Measurements from ENCODE around the gene ZNF76. TPM values are rescaled to one million over a fixed set of nuclear protein-coding genes. Genes with fewer than 3 reads are reported as not detected.
A peak's percentile ranks its signal among the peaks of the same experiment; 100 is the strongest.

ZNF76 gene
- total RNA-seq, 2 donors from 2014 or later: 20.3 to 33.8 TPM

DNA sequence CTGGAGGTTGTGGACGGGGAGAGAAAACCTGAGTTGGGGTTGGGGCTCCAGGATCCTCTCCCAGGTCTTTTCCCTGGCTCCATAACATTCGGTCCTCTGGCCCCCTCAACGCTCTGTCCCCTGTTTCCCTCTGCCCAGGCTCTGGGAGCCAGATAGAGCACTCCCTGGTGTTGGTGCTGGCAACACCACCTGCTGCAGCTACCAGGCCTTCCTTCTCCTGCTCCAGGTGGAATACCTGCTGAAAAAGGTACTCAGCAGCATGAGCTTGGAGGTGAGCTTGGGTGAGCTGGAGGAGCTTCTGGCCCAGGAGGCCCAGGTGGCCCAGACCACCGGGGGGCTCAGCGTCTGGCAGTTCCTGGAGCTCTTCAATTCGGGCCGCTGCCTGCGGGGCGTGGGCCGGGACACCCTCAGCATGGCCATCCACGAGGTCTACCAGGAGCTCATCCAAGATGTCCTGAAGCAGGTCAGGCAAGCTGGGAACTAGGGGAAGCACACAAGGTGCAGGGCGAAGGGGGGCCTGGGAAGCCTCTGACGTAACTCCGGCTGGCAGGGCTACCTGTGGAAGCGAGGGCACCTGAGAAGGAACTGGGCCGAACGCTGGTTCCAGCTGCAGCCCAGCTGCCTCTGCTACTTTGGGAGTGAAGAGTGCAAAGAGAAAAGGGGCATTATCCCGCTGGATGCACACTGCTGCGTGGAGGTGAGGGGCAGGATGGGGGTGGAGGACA, 52.7 kb downstream of the ZNF76 start:
- TF ChIP-seq, protein P1, sequence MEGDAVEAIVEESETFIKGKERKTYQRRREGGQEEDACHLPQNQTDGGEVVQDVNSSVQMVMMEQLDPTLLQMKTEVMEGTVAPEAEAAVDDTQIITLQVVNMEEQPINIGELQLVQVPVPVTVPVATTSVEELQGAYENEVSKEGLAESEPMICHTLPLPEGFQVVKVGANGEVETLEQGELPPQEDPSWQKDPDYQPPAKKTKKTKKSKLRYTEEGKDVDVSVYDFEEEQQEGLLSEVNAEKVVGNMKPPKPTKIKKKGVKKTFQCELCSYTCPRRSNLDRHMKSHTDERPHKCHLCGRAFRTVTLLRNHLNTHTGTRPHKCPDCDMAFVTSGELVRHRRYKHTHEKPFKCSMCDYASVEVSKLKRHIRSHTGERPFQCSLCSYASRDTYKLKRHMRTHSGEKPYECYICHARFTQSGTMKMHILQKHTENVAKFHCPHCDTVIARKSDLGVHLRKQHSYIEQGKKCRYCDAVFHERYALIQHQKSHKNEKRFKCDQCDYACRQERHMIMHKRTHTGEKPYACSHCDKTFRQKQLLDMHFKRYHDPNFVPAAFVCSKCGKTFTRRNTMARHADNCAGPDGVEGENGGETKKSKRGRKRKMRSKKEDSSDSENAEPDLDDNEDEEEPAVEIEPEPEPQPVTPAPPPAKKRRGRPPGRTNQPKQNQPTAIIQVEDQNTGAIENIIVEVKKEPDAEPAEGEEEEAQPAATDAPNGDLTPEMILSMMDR (IDR thresholded peaks at IDR 0.05): no peak
- H3K4me3 ChIP-seq: no peak overlapping the region
- H3K9me3 ChIP-seq: no peaks in the 10 kb centered on the region
- H3K4me1 ChIP-seq: no peaks in the 10 kb centered on the region
- H3K27ac ChIP-seq: peak overlapping the region; percentile 32
- H3K9ac ChIP-seq (ENCODE audit: low read depth in 2 of 2, low read length in 2 of 2): no peak overlapping the region
- no peaks in the 10 kb centered on the region for H3K27me3 ChIP-seq
- intact Hi-C loops (cut with DNase I): no loop called here
- H3K36me3 ChIP-seq: no peaks in the 10 kb centered on the region
- DNase-seq: no peak

DNA sequence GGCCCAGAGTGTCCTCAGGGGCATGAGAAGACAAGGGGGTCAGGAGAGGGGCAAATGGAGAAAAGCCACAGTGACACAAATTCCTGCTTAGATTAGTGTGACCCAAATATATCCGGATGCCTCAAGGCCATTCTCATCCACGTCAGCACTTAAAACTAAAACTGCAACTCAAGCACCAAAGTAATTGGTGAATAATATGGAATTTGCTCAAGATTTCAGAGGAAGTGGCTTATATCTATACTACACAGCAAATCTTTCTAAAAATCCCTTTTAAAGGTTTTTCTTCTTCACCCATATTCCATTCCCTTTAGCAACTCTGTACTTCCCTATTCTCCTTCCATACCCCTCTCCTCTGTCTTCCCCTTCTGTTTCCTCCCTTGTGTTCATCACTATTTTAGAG, 53.3 kb downstream of the ZNF76 start:
- H3K9ac ChIP-seq (ENCODE audit: low read depth in 2 of 2, low read length in 2 of 2): no peak overlapping the region
- H3K4me3 ChIP-seq: no peak overlapping the region
- H3K27ac ChIP-seq: no peak overlapping the region
- no peak for DNase-seq
- TF ChIP-seq, protein P1 (IDR thresholded peaks at IDR 0.05): no peak
- H3K9me3 ChIP-seq: no peaks in the 10 kb centered on the region
- no peaks in the 10 kb centered on the region for H3K36me3 ChIP-seq
- H3K27me3 ChIP-seq: no peaks in the 10 kb centered on the region
- H3K4me1 ChIP-seq: no peaks in the 10 kb centered on the region
- intact Hi-C loops (cut with DNase I): no loop called here

DNA sequence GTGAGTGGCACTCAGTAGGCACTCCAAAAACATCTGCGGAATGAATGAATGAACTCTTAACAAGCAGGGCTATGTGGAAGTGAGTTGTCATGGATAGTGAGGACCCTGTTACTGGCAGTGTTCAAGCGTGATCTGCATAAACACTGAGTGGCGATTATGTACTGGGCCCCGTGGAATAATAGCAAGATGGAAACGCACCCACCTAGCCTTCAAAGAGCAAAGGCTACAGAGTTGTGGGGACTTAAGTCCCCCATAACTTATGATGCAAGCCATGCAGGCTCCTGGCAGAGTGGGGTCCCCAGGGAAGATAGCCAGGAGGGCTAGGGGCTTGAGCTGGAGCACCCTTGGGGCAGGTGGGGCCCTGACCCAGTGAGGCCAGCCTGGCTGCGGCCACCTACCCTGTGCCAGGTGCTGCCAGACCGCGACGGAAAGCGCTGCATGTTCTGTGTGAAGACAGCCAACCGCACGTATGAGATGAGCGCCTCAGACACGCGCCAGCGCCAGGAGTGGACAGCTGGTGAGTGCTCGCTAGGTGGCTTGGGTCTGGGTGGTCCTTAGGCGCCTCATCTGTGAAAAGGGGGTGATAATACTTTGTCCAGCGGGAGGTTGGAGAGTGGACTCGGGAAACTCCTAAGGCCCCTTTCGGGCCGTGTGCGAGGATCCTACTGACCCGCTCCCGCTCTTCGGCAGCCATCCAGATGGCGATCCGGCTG, 58.1 kb downstream of the ZNF76 start:
- no peaks in the 10 kb centered on the region for H3K4me1 ChIP-seq
- H3K36me3 ChIP-seq: no peaks in the 10 kb centered on the region
- intact Hi-C loops (cut with DNase I): no loop called here
- DNase-seq: no peak
- peak overlapping the region; percentile 35 to 51 for H3K9ac ChIP-seq (ENCODE audit: low read depth in 2 of 2, low read length in 2 of 2)
- H3K27ac ChIP-seq: peak overlapping the region; percentile 14
- H3K9me3 ChIP-seq: no peaks in the 10 kb centered on the region
- H3K27me3 ChIP-seq: no peaks in the 10 kb centered on the region
- TF ChIP-seq, protein P1 (IDR thresholded peaks at IDR 0.05): no peak
- H3K4me3 ChIP-seq: peak overlapping the region; percentile 60

DNA sequence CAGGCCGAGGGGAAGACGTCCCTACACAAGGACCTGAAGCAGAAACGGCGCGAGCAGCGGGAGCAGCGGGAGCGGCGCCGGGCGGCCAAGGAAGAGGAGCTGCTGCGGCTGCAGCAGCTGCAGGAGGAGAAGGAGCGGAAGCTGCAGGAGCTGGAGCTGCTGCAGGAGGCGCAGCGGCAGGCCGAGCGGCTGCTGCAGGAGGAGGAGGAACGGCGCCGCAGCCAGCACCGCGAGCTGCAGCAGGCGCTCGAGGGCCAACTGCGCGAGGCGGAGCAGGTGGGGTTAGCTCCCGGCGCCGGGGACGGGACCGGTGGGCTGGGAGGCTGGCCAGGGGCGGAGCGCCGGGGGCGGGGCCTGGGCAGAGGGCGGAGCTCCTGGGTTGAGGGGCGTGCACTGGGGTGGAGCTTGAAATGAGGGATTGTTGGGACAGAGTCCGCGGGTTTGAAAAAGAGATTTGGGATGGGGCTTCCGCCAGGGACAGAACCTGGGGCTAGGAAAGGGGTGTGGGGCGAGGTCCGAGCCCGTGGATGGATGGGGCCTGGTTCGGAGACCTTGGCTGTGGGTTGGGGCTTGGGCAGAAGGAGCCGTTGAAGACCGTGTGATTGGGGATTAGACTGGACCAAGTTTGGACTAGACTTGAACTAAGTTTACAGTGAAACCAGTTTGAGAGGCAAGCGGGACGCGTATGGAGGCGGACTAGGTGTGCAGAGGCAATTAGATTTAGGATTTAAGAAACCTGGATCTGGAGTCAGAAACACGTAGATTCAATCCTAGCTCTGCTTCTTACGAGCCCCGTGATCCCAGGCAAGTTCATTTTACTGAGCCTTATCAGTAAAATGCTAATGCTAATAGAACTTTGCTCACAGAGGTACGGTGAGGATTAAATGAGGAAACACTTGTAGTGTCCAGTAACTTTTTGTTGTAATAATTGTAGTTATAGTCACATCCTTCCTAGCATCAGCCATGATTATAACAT, 58.9 kb downstream of the ZNF76 start:
- peak overlapping the region; percentile 35 to 68 for H3K9ac ChIP-seq (ENCODE audit: low read depth in 2 of 2, low read length in 2 of 2)
- H3K4me3 ChIP-seq: peak overlapping the region; percentile 60
- H3K4me1 ChIP-seq: no peaks in the 10 kb centered on the region
- peak; percentile 94 for DNase-seq
- TF ChIP-seq, protein P1 (IDR thresholded peaks at IDR 0.05): no peak
- no peaks in the 10 kb centered on the region for H3K9me3 ChIP-seq
- H3K27ac ChIP-seq: peak overlapping the region; percentile 14
- no peaks in the 10 kb centered on the region for H3K27me3 ChIP-seq
- intact Hi-C loops (cut with DNase I): no loop called here
- H3K36me3 ChIP-seq: no peaks in the 10 kb centered on the region

DNA sequence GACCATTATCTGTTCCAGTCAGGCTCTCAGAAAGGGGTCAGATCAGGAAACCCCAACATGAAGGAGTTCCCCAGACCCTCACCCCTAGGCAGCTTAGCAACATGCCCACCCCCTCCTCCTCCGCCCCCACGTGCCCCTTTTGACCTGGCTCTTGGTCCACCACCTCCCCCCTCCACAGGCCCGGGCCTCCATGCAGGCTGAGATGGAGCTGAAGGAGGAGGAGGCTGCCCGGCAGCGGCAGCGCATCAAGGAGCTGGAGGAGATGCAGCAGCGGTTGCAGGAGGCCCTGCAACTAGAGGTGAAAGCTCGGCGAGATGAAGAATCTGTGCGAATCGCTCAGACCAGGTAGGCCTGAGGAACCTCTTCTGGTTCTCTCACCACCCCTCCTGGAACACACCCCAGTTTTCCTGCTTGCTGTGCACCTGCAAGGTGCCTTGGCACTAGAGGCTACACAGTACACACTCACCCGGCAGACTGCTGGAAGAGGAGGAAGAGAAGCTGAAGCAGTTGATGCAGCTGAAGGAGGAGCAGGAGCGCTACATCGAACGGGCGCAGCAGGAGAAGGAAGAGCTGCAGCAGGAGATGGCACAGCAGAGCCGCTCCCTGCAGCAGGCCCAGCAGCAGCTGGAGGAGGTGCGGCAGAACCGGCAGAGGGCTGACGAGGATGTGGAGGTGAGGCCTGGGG, 60.0 kb downstream of the ZNF76 start:
- intact Hi-C loops (cut with DNase I): no loop called here
- TF ChIP-seq, protein P1 (IDR thresholded peaks at IDR 0.05): no peak
- Histone ChIP-seq H3K9me3 (no peaks in the 10 kb centered on the region), H3K4me1 (no peaks in the 10 kb centered on the region), H3K36me3 (no peaks in the 10 kb centered on the region), H3K27ac (no peak overlapping the region), H3K27me3 (no peaks in the 10 kb centered on the region), H3K9ac (ENCODE audit: low read depth in 2 of 2, low read length in 2 of 2) (no peak overlapping the region), H3K4me3 (no peak overlapping the region)
- DNase-seq: no peak
